Heart right ventricle (tissue), 16 donors: ENCODE results near the gene BLMH. TPM values are rescaled to one million over a fixed set of nuclear protein-coding genes. Genes with fewer than 3 reads are reported as not detected.

ENCODE experiments used
- ATAC-seq, 8 donors: fragments of 200-7000 bp; cut with Tn5 transposase; one replicate each; pipeline ENCODE4 v1.9.1; 2020; ENCODE audit warnings: mild to moderate bottlenecking in 8 of 8, moderate library complexity in 8 of 8, moderate number of reproducible peaks in 1 of 8
- DNase-seq, 2 donors: peaks; one replicate each; pipeline ENCODE4 v3.0.0-alpha.2; 2020
- H3K27ac ChIP-seq, 10 donors: fragments of 200-600 bp; sonication (generic) in 2 of 10; one replicate each; pipeline versions ENCODE4 v1.5.0 to v1.8.0; 2020 to 2022; ENCODE audit warnings: mild to moderate bottlenecking in 3 of 10
- H3K27me3 ChIP-seq, 7 donors: fragments of 200-600 bp; one replicate each; pipeline ENCODE4 v1.8.0; 2021 to 2022; ENCODE audit warnings: mild to moderate bottlenecking in 2 of 7
- H3K36me3 ChIP-seq, 9 donors: fragments of 200-600 bp; sonication (generic) in 1 of 9; one replicate each; pipeline versions ENCODE4 v1.5.0 to v1.8.0; 2020 to 2022; ENCODE audit warnings: mild to moderate bottlenecking in 2 of 9
- H3K4me1 ChIP-seq, 9 donors: fragments of 200-600 bp; sonication (generic) in 1 of 9; one replicate each; pipeline versions ENCODE4 v1.5.0 to v1.8.0; 2020 to 2022; ENCODE audit warnings: mild to moderate bottlenecking in 4 of 9
- H3K4me3 ChIP-seq, 10 donors: fragments of 200-600 bp; sonication (generic) in 2 of 10; one replicate each; pipeline versions ENCODE4 v1.5.0 to v1.8.0; 2020 to 2022; ENCODE audit warnings: mild to moderate bottlenecking in 7 of 10, moderate library complexity in 2 of 10
- H3K9me3 ChIP-seq, 11 donors: fragments of 200-600 bp in 10 of 11; sonication (generic) in 2 of 11; one replicate each; pipeline versions ENCODE4 v1.5.0 to v1.8.0; 2013 to 2022; ENCODE audit warnings: mild to moderate bottlenecking in 2 of 11, control low read depth in 1 of 11, moderate library complexity in 1 of 11
- CTCF ChIP-seq, 9 donors: fragments of 200-600 bp; sonication (generic) in 2 of 9; IDR thresholded peaks; one replicate each; pipeline versions ENCODE4 v1.5.0 to v1.8.0; 2021 to 2022; ENCODE audit warnings: antibody characterized with exemption in 9 of 9, mild to moderate bottlenecking in 5 of 9, moderate library complexity in 1 of 9
- WGBS, 2 donors: extraction: QIAGEN DNeasy Blood & Tissue Kit; methylation state at CpG; one replicate each; pipeline ENCODE4 v1.1.7; 2013; ENCODE audit warnings: inconsistent platforms in 1 of 2; 5-methylcytosine and 5-hydroxymethylcytosine counted together
- intact Hi-C, 10 donors: fragments of 100-400 bp; cut with DNase I; formaldehyde crosslinking; loops; one replicate each; pipeline versions ENCODE4 v1.11.1 to v1.14.2; 2022
- polyA plus RNA-seq, 2 donors: library from polyadenylated mRNA; stranded (reverse); fragments of 200-250 nt; gene quantifications; one replicate each; pipeline ENCODE4 v1.2.3, GENCODE V29; 2013
- total RNA-seq, 10 donors: library from RNA; stranded (reverse); fragmentation: NEBNext Ultra II Directional in 3 of 10; extraction: Animal tissue kit (Norgen Biotek cat#: 25700) in 3 of 10; gene quantifications; one replicate each; pipeline versions ENCODE4 v1.2.1 to v1.2.4, GENCODE V29; 2021 to 2023
- donor health status: Arrhythmogenic right ventricular cardiomyopathy.
- donor health status: ischemic (EF 13 %, LVEDD 7.1; RV severe dilation, severe dysfunction).
- donor health status: healthy with polysubstance abuse.
- donor health status: DM: no; HTN: yes; CAD: no.
- donor health status: DM: no; HTN: no; CAD: no.
- donor health status: ischemic (EF 25% LVEDD 6.9; RV normal size, moderate dysfunction).
- donor health status: ischemic (EF 25% LVEDD 5.7; RV mildly dilated, moderate dysfunction).
- donor health status: healthy.
- donor health status: DM: yes; HTN: yes; CAD: no.
- donor health status: Ischemic cardiomyopathy.
- donor health status: ischemic (EF 35%, LVEDD 5.7; RV mildly dilated, moderate dysfunction).
- donor health status: nonischemic (EF 11% LVEDD 7.7; RV severe dilation, severe dysfunction).
- donor health status: DM: yes; HTN: yes; CAD: no.
- donor health status: PGD.
- donor health status: ischemic (EF 29% LVEDD 5.4; RV normal size, mild dysfunction).
- donor health status: nonischemic (EF 23%, LVEDD 6.1; RV moderate dilation, normal function).

BLMH gene
- total and polyA plus RNA-seq, 12 donors = 9.6 to 22.2 (median 15.7) TPM

DNA sequence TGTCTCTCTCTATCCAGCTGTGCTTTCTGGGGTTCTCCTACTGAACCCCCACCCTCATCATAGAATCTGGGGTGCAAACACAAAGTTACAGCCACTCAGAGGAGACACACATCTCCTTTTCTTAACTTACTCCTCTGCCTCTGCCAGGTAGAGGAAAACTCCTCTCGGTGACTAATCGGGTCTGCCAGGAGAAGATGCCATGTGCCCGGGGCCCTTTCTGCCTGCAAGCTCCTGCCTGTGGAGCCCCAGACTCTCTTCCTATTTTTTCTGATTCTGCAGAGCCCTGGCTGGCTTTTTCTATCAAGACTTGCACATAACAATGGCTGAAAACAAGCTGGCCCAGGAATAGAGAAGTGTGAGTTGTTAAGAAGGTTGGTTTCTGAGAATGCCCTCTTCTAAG is 66.6 kb downstream of the BLMH start:
- H3K9me3 ChIP-seq = no peaks in the 10 kb centered on the region
- peaks cover 0 to under 1% (median 0%) of the 10 kb centered on the region in 9 donors for H3K4me1 ChIP-seq
- no peaks in the 10 kb centered on the region for H3K36me3 ChIP-seq
- WGBS, 2 donors = 81 to 86% methylated on average over 3 of the region's 3 CpGs
- no peak overlapping the region for H3K4me3 ChIP-seq
- intact Hi-C loops = no loop called here
- no peak for DNase-seq
- no peak overlapping the region for H3K27ac ChIP-seq
- H3K27me3 ChIP-seq = peaks cover 0 to 4% (median 0%) of the 10 kb centered on the region in 7 donors
- no peak for TF ChIP-seq CTCF (IDR thresholded peaks at IDR 0.05)
- no peak for ATAC-seq

GRCh38 chr17:30224419-30224960 is 67.3 kb downstream of the BLMH start:
- H3K4me3 ChIP-seq = no peak overlapping the region
- H3K27me3 ChIP-seq = peaks cover 0 to 4% (median 0%) of the 10 kb centered on the region in 7 donors
- H3K27ac ChIP-seq = no peak overlapping the region
- ATAC-seq (no peak), DNase-seq (no peak)
- no peaks in the 10 kb centered on the region for H3K36me3 ChIP-seq
- H3K9me3 ChIP-seq = no peaks in the 10 kb centered on the region
- 68 to 80% methylated on average over 8 of the region's 8 CpGs for WGBS, 2 donors
- intact Hi-C loops = no loop called here
- H3K4me1 ChIP-seq = no peaks in the 10 kb centered on the region
- no peak for TF ChIP-seq CTCF (IDR thresholded peaks at IDR 0.05)

DNA sequence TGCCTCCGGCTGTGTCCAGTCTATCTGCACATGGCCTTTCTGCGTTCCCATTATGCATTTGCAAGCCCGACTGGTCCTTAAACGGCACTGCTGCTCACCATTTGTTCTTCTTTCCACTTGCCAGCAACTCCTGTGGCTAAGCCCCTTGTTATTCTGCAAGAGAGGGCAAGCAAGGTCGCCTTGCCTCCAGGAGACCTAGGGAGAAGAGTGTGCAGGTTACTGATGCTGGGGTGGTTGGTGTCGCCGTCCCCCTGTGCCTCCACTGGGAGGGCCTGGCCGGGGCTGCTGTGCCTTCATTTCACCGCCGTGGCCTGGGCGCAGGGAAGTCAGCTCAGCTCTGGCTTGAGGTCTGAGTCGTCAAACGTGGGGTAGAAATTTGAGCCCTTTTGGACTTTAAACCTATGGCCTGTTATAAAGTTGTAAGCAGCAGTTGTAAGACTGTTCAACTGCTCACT is 69.0 kb downstream of the BLMH start:
- Histone ChIP-seq H3K27ac (no peak overlapping the region), H3K27me3 (peaks cover 0 to 4% (median 0%) of the 10 kb centered on the region in 7 donors), H3K36me3 (no peaks in the 10 kb centered on the region), H3K9me3 (no peaks in the 10 kb centered on the region), H3K4me3 (no peak overlapping the region), H3K4me1 (no peaks in the 10 kb centered on the region)
- no peak for DNase-seq
- no peak for TF ChIP-seq CTCF (IDR thresholded peaks at IDR 0.05)
- WGBS, 2 donors = 88 to 89% methylated on average over 13 of the region's 13 CpGs
- ATAC-seq = peak in 1 of 8 donors; percentile 30
- intact Hi-C loops = no loop called here

- intact Hi-C loops = no loop called here
- ATAC-seq = no peak
- no peaks in the 10 kb centered on the region for H3K36me3 ChIP-seq
- peaks cover 0 to 4% (median 0%) of the 10 kb centered on the region in 7 donors for H3K27me3 ChIP-seq
- no peak overlapping the region for H3K4me3 ChIP-seq
- WGBS, 2 donors = 92 to 94% methylated on average over 4 of the region's 4 CpGs
- no peaks in the 10 kb centered on the region for H3K9me3 ChIP-seq
- H3K27ac ChIP-seq = no peak overlapping the region
- TF ChIP-seq CTCF (IDR thresholded peaks at IDR 0.05) = no peak
- H3K4me1 ChIP-seq = no peaks in the 10 kb centered on the region
- no peak for DNase-seq
Observed at GRCh38 chr17:30222251-30222650, 69.5 kb downstream of the BLMH start.
